ENCODE measurements around the gene KCNG2.

The KCNG2 gene

DNA sequence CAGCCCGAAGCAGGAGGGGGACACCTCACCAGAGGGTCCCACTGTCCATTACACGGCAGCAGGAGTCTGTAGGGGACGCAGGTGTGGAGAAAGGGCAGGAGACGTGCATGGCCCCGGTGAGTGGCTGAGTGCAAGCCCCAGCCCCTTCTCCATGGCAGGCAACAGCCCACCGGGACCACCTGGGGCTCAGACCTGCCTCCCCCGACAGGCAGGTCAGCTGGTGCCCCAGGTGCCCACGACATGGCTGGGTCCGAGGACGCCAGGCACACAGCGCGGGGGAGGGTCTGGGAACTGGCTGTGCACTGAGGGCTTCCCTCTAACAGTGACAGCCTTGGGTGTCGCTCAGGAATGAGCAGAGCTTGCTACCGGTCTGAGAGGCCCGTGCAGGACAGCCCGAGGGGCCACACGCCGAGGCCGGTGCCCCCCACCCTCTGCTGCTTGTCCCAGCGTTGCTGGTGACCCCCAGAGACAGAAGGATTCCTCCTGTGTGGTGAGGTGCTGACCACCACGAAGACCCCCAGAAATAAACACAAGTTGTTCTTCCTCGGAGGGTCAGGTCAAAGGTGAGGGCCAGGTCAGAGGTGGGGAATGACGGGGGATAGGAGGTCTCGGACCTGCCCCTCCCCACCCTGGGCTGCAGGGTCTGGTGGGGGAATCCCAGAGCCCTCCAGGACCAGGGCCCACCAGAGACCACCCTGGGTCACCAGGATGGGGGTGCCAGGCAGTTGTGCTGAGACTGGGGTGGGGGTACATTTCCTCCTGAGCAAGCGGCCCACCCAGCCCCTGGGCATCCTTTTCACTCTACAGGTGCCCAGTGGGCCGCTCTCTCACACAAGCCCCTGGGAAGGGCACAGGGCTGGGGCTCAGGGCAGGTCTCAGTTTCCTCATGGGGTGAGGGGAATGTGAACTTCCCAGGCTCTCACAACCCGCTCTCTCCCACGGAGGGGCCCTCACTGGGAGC lies 103.2 kb downstream of the KCNG2 start:
- no peak overlapping the region for H3K14ac ChIP-seq (ENCODE audit: low read length)
- no peak overlapping the region for H3K9ac ChIP-seq (ENCODE audit: low read length)
- no peaks in the 10 kb centered on the region for H3K79me2 ChIP-seq (ENCODE audit: control insufficient read depth, insufficient read depth, low read length, poor library complexity)
- H3K79me1 ChIP-seq (ENCODE audit: low read length), result no peaks in the 10 kb centered on the region
- no peak overlapping the region for H2BK12ac ChIP-seq (ENCODE audit: low read length)
- no peak overlapping the region for H2AK5ac ChIP-seq (ENCODE audit: low read length)
- H3K23ac ChIP-seq (ENCODE audit: low read length), result no peak overlapping the region
- no peak overlapping the region for H2AFZ ChIP-seq (ENCODE audit: insufficient read depth, low read length, poor library complexity)
- H4K12ac ChIP-seq (ENCODE audit: low read depth, low read length), result no peak overlapping the region
- no peaks in the 10 kb centered on the region for H3K27me3 ChIP-seq (ENCODE audit: insufficient read depth, low read length)
- peaks cover 57% of the 10 kb centered on the region for H3K9me3 ChIP-seq (ENCODE audit: insufficient read depth, low read depth, low read length)
- H4K8ac ChIP-seq (ENCODE audit: low read depth, low read length), result no peak overlapping the region
- no peak overlapping the region for H3K4me2 ChIP-seq (ENCODE audit: low read length)
- no peak overlapping the region for H3K18ac ChIP-seq (ENCODE audit: low read length)
- H2BK120ac ChIP-seq (ENCODE audit: insufficient read depth, low read length, poor library complexity), result no peak overlapping the region
- H3K4me1 ChIP-seq (ENCODE audit: control insufficient read depth in 1 of 2, insufficient read depth in 2 of 2, low read length in 2 of 2), result no peaks in the 10 kb centered on the region
- H3K27ac ChIP-seq (ENCODE audit: low read depth, low read length), result no peak overlapping the region
- peaks cover 14 to 19% of the 10 kb centered on the region in 2 experiments for H3K36me3 ChIP-seq (ENCODE audit: control insufficient read depth in 1 of 2, insufficient read depth in 2 of 2, low read length in 2 of 2)
- no peak overlapping the region for H2BK5ac ChIP-seq (ENCODE audit: low read depth, low read length, poor library complexity)
- H3K4me3 ChIP-seq (ENCODE audit: low read depth, low read length), result no peak overlapping the region
- no peak overlapping the region for H4K91ac ChIP-seq (ENCODE audit: low read depth, low read length)
- no peak overlapping the region for H3K4ac ChIP-seq (ENCODE audit: low read depth, low read length)
- no CpG with 5 or more reads among the region's 28 CpGs for WGBS (ENCODE audit: extremely low coverage, insufficient coverage, insufficient read length)
- no peak for DNase-seq

DNA sequence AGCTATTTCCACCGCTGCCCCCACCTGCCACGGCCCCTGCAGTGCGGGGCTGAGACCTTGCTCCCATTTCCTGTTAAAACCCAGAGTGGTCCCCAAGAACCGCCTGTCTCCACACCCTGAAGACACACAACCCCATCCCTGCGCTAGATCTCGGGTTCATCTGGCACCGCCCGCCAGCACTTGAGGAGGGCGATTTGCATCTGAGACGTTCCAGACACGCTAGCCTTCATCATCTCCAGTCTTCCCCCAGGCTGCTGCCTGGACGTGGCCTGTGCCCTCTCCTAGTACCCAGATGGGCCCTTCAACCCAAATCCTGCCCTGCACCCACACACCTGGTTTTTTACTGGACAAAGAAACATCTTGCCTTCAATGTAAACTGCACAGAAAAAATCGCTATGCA lies 103.9 kb downstream of the KCNG2 start:
- WGBS (ENCODE audit: extremely low coverage, insufficient coverage, insufficient read length), result no CpG with 5 or more reads among the region's 13 CpGs
- no peaks in the 10 kb centered on the region for H3K79me1 ChIP-seq (ENCODE audit: low read length)
- H3K4me2 ChIP-seq (ENCODE audit: low read length), result no peak overlapping the region
- no peak overlapping the region for H3K9ac ChIP-seq (ENCODE audit: low read length)
- H2BK5ac ChIP-seq (ENCODE audit: low read depth, low read length, poor library complexity), result no peak overlapping the region
- no peak overlapping the region for H4K12ac ChIP-seq (ENCODE audit: low read depth, low read length)
- no peaks in the 10 kb centered on the region for H3K27me3 ChIP-seq (ENCODE audit: insufficient read depth, low read length)
- no peak overlapping the region for H2AFZ ChIP-seq (ENCODE audit: insufficient read depth, low read length, poor library complexity)
- H4K8ac ChIP-seq (ENCODE audit: low read depth, low read length), result no peak overlapping the region
- H3K4me1 ChIP-seq (ENCODE audit: control insufficient read depth in 1 of 2, insufficient read depth in 2 of 2, low read length in 2 of 2), result no peaks in the 10 kb centered on the region
- H3K14ac ChIP-seq (ENCODE audit: low read length), result no peak overlapping the region
- H3K23ac ChIP-seq (ENCODE audit: low read length), result no peak overlapping the region
- no peak overlapping the region for H2AK5ac ChIP-seq (ENCODE audit: low read length)
- H2BK120ac ChIP-seq (ENCODE audit: insufficient read depth, low read length, poor library complexity), result no peak overlapping the region
- H3K4me3 ChIP-seq (ENCODE audit: low read depth, low read length), result no peak overlapping the region
- H3K79me2 ChIP-seq (ENCODE audit: control insufficient read depth, insufficient read depth, low read length, poor library complexity), result no peaks in the 10 kb centered on the region
- H4K91ac ChIP-seq (ENCODE audit: low read depth, low read length), result no peak overlapping the region
- H3K18ac ChIP-seq (ENCODE audit: low read length), result no peak overlapping the region
- no peak overlapping the region for H2BK12ac ChIP-seq (ENCODE audit: low read length)
- no peak overlapping the region for H3K4ac ChIP-seq (ENCODE audit: low read depth, low read length)
- H3K9me3 ChIP-seq (ENCODE audit: insufficient read depth, low read depth, low read length), result peaks cover 56% of the 10 kb centered on the region
- H3K36me3 ChIP-seq (ENCODE audit: control insufficient read depth in 1 of 2, insufficient read depth in 2 of 2, low read length in 2 of 2), result peaks cover 14 to 19% of the 10 kb centered on the region in 2 experiments
- no peak overlapping the region for H3K27ac ChIP-seq (ENCODE audit: low read depth, low read length)
- no peak for DNase-seq

DNA sequence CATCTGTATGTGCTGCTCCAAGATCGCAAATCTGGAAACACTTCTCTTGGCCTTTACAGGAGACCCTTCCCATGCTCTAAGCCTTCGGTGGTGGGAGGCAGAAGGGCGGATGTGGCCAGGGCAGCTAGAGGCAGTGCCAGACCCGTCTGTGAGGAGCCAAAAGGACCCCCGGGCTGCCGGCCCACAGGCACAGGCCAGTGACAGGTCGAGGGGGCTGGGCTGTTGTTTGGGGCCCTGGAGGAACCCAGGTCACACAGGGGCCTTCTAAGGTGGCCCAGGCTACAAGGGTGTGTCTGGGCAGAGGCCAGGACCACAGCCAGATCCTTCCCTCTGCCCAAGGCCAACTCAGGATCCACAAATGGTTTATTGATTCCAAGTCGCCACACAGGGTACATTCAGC lies 104.3 kb downstream of the KCNG2 start:
- H2BK120ac ChIP-seq (ENCODE audit: insufficient read depth, low read length, poor library complexity), result no peak overlapping the region
- no peak overlapping the region for H4K91ac ChIP-seq (ENCODE audit: low read depth, low read length)
- DNase-seq, result no peak
- H2BK12ac ChIP-seq (ENCODE audit: low read length), result no peak overlapping the region
- no peak overlapping the region for H3K23ac ChIP-seq (ENCODE audit: low read length)
- no peak overlapping the region for H3K27ac ChIP-seq (ENCODE audit: low read depth, low read length)
- H2AK5ac ChIP-seq (ENCODE audit: low read length), result no peak overlapping the region
- H4K8ac ChIP-seq (ENCODE audit: low read depth, low read length), result no peak overlapping the region
- H3K9me3 ChIP-seq (ENCODE audit: insufficient read depth, low read depth, low read length), result peaks cover 56% of the 10 kb centered on the region
- H3K4me2 ChIP-seq (ENCODE audit: low read length), result no peak overlapping the region
- H3K9ac ChIP-seq (ENCODE audit: low read length), result no peak overlapping the region
- WGBS (ENCODE audit: extremely low coverage, insufficient coverage, insufficient read length), result no CpG with 5 or more reads among the region's 8 CpGs
- no peak overlapping the region for H3K14ac ChIP-seq (ENCODE audit: low read length)
- H3K27me3 ChIP-seq (ENCODE audit: insufficient read depth, low read length), result no peaks in the 10 kb centered on the region
- no peak overlapping the region for H3K4me3 ChIP-seq (ENCODE audit: low read depth, low read length)
- H4K12ac ChIP-seq (ENCODE audit: low read depth, low read length), result no peak overlapping the region
- H3K79me2 ChIP-seq (ENCODE audit: control insufficient read depth, insufficient read depth, low read length, poor library complexity), result no peaks in the 10 kb centered on the region
- no peaks in the 10 kb centered on the region for H3K4me1 ChIP-seq (ENCODE audit: control insufficient read depth in 1 of 2, insufficient read depth in 2 of 2, low read length in 2 of 2)
- H2BK5ac ChIP-seq (ENCODE audit: low read depth, low read length, poor library complexity), result no peak overlapping the region
- no peak overlapping the region for H3K18ac ChIP-seq (ENCODE audit: low read length)
- H2AFZ ChIP-seq (ENCODE audit: insufficient read depth, low read length, poor library complexity), result no peak overlapping the region
- H3K4ac ChIP-seq (ENCODE audit: low read depth, low read length), result no peak overlapping the region
- H3K36me3 ChIP-seq (ENCODE audit: control insufficient read depth in 1 of 2, insufficient read depth in 2 of 2, low read length in 2 of 2), result peaks cover 14 to 19% of the 10 kb centered on the region in 2 experiments
- no peaks in the 10 kb centered on the region for H3K79me1 ChIP-seq (ENCODE audit: low read length)

DNA sequence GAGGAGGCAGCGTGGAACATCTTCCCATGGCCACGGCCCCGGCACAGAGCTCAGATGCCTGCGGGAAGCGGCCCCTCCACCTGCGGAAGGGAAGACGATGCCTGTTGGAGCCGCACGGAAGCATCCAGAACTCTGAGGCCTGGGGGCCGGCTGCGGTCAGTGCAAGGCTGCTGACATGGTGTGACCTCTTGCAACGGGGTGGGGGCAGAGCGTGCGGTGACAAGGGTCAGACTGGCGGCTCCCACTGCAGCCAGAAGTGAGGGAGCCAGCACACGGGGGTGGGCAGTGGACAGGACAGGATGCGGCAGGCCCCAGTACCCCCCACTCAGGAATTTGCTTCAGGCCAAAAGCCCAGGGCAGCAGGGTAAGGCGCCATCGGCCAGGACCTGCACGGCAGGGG lies 104.9 kb downstream of the KCNG2 start:
- H3K9ac ChIP-seq (ENCODE audit: low read length), result no peak overlapping the region
- H3K4ac ChIP-seq (ENCODE audit: low read depth, low read length), result no peak overlapping the region
- H4K91ac ChIP-seq (ENCODE audit: low read depth, low read length), result no peak overlapping the region
- no peak overlapping the region for H3K4me3 ChIP-seq (ENCODE audit: low read depth, low read length)
- H3K79me1 ChIP-seq (ENCODE audit: low read length), result no peaks in the 10 kb centered on the region
- no peak for DNase-seq
- no peak overlapping the region for H3K18ac ChIP-seq (ENCODE audit: low read length)
- no peaks in the 10 kb centered on the region for H3K27me3 ChIP-seq (ENCODE audit: insufficient read depth, low read length)
- no peak overlapping the region for H4K8ac ChIP-seq (ENCODE audit: low read depth, low read length)
- no peak overlapping the region for H3K4me2 ChIP-seq (ENCODE audit: low read length)
- WGBS (ENCODE audit: extremely low coverage, insufficient coverage, insufficient read length), result no CpG with 5 or more reads among the region's 20 CpGs
- H3K27ac ChIP-seq (ENCODE audit: low read depth, low read length), result no peak overlapping the region
- H2BK5ac ChIP-seq (ENCODE audit: low read depth, low read length, poor library complexity), result no peak overlapping the region
- peaks cover 14 to 19% of the 10 kb centered on the region in 2 experiments for H3K36me3 ChIP-seq (ENCODE audit: control insufficient read depth in 1 of 2, insufficient read depth in 2 of 2, low read length in 2 of 2)
- peaks cover 55% of the 10 kb centered on the region for H3K9me3 ChIP-seq (ENCODE audit: insufficient read depth, low read depth, low read length)
- no peak overlapping the region for H2BK12ac ChIP-seq (ENCODE audit: low read length)
- no peak overlapping the region for H3K23ac ChIP-seq (ENCODE audit: low read length)
- H2AFZ ChIP-seq (ENCODE audit: insufficient read depth, low read length, poor library complexity), result no peak overlapping the region
- H3K14ac ChIP-seq (ENCODE audit: low read length), result no peak overlapping the region
- H3K79me2 ChIP-seq (ENCODE audit: control insufficient read depth, insufficient read depth, low read length, poor library complexity), result no peaks in the 10 kb centered on the region
- H2AK5ac ChIP-seq (ENCODE audit: low read length), result no peak overlapping the region
- H2BK120ac ChIP-seq (ENCODE audit: insufficient read depth, low read length, poor library complexity), result no peak overlapping the region
- H3K4me1 ChIP-seq (ENCODE audit: control insufficient read depth in 1 of 2, insufficient read depth in 2 of 2, low read length in 2 of 2), result no peaks in the 10 kb centered on the region
- no peak overlapping the region for H4K12ac ChIP-seq (ENCODE audit: low read depth, low read length)

Measured in trophoblast cell (in vitro differentiated cells and primary cell).